Adrenal gland (tissue), 5 donors: Measurements from ENCODE around the gene NRXN2.

Experiments
- POLR2A ChIP-seq, 2 donors: fragments of 450-650 bp; IDR thresholded peaks; one replicate each; pipeline ENCODE4 v1.6.1; 2017; ENCODE audit warnings: antibody characterized with exemption in 2 of 2, mild to moderate bottlenecking in 2 of 2, moderate library complexity in 1 of 2
- TF ChIP-seq, protein P1 (sequence below), 6 experiments: fragments of 450-650 bp in 4 of 6; fragments of 200-600 bp in 2 of 6; sonication (generic) in 1 of 6; IDR thresholded peaks; 1 replicate in 5 of 6; 2 replicates in 1 of 6; pipeline versions ENCODE4 v1.5.1 to v1.8.0; 2016 to 2021; ENCODE audit warnings: antibody characterized with exemption in 6 of 6, mild to moderate bottlenecking in 2 of 6, moderate library complexity in 1 of 6
- donor health status: DM: no; HTN: no; CAD: no.

DNA sequence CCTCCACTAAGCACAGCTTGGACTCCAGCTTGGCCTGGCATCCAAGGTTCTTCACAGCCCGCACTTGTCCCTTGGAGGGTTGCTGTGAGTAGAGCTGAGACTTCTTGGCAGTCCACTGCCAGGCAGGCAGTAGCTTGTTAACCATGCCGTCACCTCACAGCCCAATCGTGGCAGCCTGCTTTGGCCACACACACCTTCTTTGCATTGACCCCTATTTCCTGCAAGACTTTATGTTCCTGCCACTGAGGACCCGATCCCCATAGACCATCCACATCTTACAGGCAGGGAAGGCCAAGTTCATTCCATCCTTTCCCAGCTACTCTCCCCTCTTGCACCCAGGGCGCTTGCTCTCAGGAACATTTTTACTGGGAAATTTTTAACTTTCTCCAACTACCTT, 39.3 kb upstream of the NRXN2 start:
- TF ChIP-seq POLR2A (IDR thresholded peaks at IDR 0.05), result no peak
- TF ChIP-seq, protein P1, sequence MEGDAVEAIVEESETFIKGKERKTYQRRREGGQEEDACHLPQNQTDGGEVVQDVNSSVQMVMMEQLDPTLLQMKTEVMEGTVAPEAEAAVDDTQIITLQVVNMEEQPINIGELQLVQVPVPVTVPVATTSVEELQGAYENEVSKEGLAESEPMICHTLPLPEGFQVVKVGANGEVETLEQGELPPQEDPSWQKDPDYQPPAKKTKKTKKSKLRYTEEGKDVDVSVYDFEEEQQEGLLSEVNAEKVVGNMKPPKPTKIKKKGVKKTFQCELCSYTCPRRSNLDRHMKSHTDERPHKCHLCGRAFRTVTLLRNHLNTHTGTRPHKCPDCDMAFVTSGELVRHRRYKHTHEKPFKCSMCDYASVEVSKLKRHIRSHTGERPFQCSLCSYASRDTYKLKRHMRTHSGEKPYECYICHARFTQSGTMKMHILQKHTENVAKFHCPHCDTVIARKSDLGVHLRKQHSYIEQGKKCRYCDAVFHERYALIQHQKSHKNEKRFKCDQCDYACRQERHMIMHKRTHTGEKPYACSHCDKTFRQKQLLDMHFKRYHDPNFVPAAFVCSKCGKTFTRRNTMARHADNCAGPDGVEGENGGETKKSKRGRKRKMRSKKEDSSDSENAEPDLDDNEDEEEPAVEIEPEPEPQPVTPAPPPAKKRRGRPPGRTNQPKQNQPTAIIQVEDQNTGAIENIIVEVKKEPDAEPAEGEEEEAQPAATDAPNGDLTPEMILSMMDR (IDR thresholded peaks at IDR 0.05), result no peak
